ENCODE measurements around the gene SCG5.
A peak's percentile ranks its signal among the peaks of the same experiment; 100 is the strongest.

SCG5 gene

GRCh38 chr15:32669896-32670611, 28.5 kb downstream of the SCG5 start:
- no peak for TF ChIP-seq CTCF (IDR thresholded peaks at IDR 0.05)
- no peak for DNase-seq
- H3K9me3 Mint-ChIP-seq = no peaks in the 10 kb centered on the region
- peaks cover 16% of the 10 kb centered on the region for H3K4me1 Mint-ChIP-seq
- H3K27ac Mint-ChIP-seq = peak overlapping the region; percentile 28
- H3K36me3 Mint-ChIP-seq (ENCODE audit: low read depth) = peaks cover 25% of the 10 kb centered on the region
- H3K27me3 Mint-ChIP-seq (ENCODE audit: low read depth, poor library complexity) = no peaks in the 10 kb centered on the region
- H3K4me3 Mint-ChIP-seq = no peak overlapping the region

GRCh38 chr15:32670623-32671022, 29.1 kb downstream of the SCG5 start:
- Mint-ChIP-seq H3K36me3 (ENCODE audit: low read depth) (peaks cover 25% of the 10 kb centered on the region), H3K9me3 (no peaks in the 10 kb centered on the region), H3K27me3 (ENCODE audit: low read depth, poor library complexity) (no peaks in the 10 kb centered on the region), H3K27ac (no peak overlapping the region), H3K4me3 (no peak overlapping the region), H3K4me1 (peaks cover 16% of the 10 kb centered on the region)
- TF ChIP-seq CTCF (IDR thresholded peaks at IDR 0.05) = no peak
- no peak for DNase-seq

GRCh38 chr15:32671339-32672325, 30.1 kb downstream of the SCG5 start:
- peaks cover 25% of the 10 kb centered on the region for H3K36me3 Mint-ChIP-seq (ENCODE audit: low read depth)
- no peak for DNase-seq
- peaks cover 20% of the 10 kb centered on the region for H3K4me1 Mint-ChIP-seq
- TF ChIP-seq CTCF (IDR thresholded peaks at IDR 0.05) = no peak
- peak overlapping the region; percentile 8 for H3K27ac Mint-ChIP-seq
- H3K4me3 Mint-ChIP-seq = no peak overlapping the region
- H3K27me3 Mint-ChIP-seq (ENCODE audit: low read depth, poor library complexity) = no peaks in the 10 kb centered on the region
- no peaks in the 10 kb centered on the region for H3K9me3 Mint-ChIP-seq

- no peak for DNase-seq
- Mint-ChIP-seq H3K4me3 (no peak overlapping the region), H3K4me1 (peaks cover 26% of the 10 kb centered on the region), H3K36me3 (ENCODE audit: low read depth) (peaks cover 10% of the 10 kb centered on the region), H3K9me3 (no peaks in the 10 kb centered on the region), H3K27ac (no peak overlapping the region), H3K27me3 (ENCODE audit: low read depth, poor library complexity) (no peaks in the 10 kb centered on the region)
- TF ChIP-seq CTCF (IDR thresholded peaks at IDR 0.05) = no peak
Observed at GRCh38 chr15:32674681-32675080, 33.2 kb downstream of the SCG5 start.

GRCh38 chr15:32675466-32675865, 34.0 kb downstream of the SCG5 start:
- no peak for DNase-seq
- Mint-ChIP-seq H3K4me3 (no peak overlapping the region), H3K27me3 (ENCODE audit: low read depth, poor library complexity) (no peaks in the 10 kb centered on the region), H3K9me3 (no peaks in the 10 kb centered on the region), H3K36me3 (ENCODE audit: low read depth) (peaks cover 13% of the 10 kb centered on the region), H3K4me1 (peaks cover 18% of the 10 kb centered on the region), H3K27ac (no peak overlapping the region)
- no peak for TF ChIP-seq CTCF (IDR thresholded peaks at IDR 0.05)
